CD4-positive, alpha-beta T cell treated with Interleukin-6 at 100 ng/mL for 8 hours (primary cell): ENCODE results near the gene C9orf43.

Experiments
- DNase-seq: peaks from one replicate; pipeline ENCODE4 v3.0.0-alpha.2; 2020; ENCODE audit warnings: mixed read lengths, low spot score

The C9orf43 gene

DNA sequence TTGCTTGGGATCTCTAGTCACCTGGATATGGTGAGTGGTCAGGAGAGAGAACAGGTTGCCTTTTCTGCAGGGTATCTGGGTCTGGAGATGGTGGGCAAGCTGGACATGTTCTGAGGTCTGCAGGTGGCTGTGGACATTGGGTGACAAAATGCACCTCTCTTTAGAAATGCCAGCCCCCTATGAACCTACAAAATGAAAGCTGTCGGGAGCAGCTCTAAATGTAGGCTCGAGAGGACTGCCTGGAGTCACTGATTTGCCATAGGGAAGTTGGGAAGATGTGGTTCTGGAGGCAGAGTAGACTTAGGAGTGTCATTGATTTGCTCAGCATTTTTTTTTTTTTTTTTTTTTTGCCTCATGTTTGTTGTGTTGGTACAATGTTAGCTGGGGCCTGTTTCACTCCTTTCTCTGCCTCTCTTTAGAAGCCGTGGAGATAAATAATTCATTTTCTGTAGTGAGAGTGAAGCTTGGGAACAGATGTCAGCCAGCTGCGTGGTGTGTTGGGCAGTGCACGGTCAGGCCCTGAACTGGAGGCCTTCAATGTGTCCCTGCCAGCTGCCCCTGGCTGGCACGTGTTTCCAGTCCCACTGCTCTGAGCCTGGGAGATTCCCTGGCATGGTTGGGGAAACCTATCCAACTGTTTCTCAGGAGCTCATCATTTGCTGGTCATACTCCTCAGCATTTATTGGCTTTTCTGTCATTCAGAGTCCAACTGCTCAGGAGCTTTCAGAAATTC lies 58.3 kb downstream of the C9orf43 start:
- no peak for DNase-seq

DNA sequence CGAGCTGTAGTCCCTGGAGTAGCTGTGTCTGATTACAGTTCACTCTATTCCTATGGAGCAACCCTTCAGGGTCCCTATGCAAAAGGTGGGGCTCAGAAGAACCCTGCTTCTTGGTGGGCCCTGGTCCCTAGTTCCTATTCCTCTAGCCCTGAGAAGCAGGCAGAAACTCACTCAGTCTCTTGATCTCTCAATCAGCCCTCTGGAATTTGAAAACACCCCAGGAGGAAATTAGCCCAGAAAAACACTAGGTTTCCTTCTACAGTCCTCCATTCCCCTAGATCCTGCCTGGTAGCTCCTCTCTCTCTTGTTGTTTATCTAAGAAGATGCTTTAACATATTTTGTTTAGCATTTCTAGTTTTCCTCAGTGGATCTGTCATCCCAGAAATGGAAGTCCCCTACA lies 60.6 kb downstream of the C9orf43 start:
- no peak for DNase-seq

DNA sequence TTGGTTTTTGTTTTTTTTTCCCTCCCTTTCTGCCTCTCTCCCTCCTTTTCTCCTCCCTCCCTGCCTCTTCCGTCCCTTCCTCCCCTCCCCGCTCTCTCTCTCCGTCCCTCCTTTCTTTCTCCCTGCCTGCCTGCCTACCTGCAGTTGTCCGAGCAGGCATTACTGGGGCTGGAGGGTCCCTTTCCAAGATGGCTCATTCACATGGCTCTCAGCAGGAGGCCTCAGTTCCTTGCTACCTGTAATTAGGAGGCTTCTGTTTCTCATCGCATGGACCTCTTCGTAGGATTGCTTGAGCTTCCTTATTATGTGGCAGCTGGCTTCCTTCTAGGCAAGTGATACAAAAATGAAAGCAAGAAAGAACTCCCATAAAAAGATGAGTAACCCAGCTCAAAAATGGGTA lies 61.0 kb downstream of the C9orf43 start:
- DNase-seq, result no peak

DNA sequence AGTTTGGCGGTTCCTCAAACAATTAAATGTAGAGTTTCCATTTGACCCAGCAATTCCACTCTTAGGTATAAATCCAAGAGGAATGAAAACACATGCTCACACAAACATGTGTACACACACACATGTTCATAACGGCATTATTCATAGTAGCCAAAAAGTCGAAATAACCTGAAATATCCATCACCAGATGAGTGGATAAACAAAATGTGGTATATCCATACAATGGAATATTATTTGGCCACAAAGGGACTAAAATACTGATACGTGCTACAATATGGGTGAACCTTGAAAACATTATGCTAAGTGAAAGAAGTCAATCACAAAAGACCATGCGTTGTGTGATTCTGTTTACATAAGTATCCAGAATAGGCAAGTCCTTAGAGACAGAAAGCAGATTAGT lies 61.7 kb downstream of the C9orf43 start:
- DNase-seq, result no peak

DNA sequence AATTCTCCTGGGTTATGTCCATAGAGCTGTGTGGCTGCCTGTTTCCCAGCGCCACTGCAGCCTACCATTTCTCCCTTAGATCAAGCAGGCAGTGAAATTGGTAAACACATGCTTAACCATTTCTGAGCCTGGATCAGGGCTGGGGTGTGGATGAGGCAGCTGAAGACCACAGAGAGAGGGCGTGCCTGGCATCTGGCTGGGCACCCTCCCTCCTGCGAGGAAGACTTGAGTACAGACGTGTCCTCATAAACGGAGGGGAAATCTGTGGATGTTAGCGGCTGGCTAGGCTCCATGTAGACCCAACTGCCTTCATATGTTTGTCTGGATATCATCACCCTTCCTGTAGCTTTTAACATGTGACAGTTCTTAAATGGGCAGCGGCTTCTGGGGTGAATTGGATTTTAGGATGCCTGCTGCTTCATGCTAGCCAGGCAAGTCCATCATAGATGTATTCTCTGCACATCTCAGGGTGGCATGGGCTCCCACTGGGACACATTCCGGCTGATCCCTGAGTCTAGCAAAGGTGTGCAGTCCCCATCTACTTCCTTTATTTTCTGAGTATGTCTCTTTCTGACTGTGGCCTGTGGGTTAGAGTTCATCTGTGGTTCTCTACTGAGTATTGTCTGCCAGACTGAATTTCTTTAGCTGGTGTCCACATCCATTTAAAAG lies 63.9 kb downstream of the C9orf43 start:
- no peak for DNase-seq

DNA sequence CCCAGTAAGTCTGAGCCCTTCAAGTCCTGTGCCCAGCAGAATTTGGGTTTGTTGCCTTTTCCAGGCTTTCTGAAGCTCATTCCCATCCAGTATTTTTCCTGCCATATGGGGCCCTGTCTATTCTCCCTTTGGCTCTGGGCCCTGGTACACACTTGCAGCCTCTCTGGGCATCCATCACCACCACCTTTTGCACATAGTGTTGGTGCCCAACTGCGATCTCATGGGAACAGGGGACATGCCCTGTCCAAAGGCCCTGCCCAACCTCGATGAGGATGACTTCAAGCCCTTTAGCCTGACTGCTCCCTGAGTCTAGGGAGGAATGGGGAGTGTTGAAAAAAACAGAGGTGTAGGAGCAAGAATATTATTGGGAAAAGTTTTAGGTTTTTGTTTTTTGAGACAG lies 64.5 kb downstream of the C9orf43 start:
- no peak for DNase-seq

DNA sequence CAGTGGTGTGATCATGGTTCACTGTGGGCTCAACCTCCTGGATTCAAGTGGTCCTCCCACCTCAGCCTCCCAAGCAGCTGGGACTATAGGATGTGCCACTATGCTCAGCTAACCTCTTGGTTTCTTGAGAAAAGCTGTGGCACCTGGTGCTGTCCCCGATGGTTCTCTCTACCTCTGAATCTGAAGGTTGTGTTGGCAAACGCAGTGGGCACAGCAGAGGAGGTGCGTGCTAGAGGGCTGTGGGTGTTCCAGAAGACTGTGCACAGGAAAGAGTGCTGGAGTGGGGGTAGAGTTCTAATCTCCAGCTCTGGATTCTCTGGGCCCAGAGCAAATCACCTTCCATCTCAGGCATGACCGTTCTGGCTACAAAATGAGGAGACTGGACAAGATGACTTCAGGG lies 65.4 kb downstream of the C9orf43 start:
- DNase-seq, result no peak

DNA sequence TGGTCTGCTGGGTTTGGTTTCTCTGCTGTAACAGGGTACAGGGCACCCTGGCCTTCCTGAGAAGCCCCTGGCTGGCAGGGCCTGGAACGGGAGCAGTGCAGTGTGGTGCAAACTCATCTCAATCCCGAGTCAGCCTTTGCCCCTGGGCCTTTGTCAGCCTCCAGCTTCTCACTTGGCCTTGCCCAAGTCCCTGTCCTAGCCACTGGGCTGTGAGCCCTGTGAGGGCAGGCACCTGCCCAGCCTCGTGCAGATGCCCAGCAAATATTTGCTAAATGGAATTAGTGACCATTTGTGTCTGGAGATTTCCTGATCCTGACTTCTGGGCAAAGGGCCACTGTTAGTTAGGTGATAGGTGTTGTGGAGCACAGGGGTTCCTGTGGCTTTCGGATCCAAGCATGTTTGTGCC lies 66.0 kb downstream of the C9orf43 start:
- no peak for DNase-seq

DNA sequence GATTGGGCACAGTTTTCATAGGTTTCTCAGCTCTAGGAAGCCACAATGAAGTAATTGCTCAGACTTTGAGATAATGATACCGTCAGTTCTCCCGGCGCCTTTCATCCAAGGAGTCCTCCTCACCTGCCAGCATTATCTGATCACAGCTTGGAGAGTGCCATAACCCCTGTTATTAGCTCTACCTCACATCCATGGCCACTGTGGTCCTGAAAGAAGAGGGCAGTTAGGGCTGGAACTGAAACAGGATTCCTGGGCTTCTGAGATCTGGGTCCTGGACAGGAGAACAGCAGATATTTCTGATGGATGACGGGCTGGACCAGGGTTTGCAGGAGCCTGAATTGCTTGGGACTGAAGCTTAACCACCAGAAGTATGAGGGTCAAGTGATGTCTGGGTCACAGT lies 66.5 kb downstream of the C9orf43 start:
- DNase-seq, result no peak

DNA sequence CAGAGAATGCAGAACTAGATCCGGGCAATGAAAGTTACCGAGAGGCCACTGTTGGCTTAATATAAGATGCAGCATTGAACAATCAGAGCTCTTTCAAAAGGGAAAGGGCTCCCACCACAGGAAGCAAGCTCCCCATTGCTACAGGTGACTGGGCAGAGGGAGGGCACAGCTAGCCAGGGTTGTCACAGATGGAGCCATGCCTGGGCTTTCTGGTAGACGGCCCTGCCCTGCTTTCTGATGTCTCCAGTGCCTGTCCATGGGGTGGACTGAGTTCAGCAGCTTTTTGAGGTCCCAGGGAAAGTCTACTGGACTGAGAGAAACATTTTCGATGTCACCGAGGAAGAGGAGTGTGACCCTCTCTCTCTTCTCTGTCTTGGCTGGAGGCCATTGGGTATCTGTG lies 67.1 kb downstream of the C9orf43 start:
- no peak for DNase-seq

DNA sequence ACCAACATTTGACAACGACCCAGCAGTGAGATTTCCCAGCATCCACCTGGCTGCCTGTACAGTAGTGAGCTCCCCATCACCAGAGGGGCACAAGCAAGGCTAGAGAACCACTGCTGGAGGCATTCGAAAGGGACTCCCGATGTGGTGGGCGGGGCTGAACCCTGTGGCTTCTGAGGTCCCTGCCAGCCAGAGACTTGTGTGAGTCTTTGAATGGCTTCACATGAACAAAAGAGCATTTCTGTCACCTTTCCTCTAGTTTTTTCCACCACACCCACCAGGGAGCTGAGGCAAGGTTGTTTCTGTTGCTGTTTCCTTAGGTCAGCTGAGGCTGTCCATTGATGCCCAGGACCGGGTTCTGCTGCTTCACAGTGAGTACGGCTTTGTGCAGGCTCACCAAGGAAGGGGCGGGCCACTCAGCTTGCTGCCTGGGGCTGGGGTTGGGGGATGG lies 68.7 kb downstream of the C9orf43 start:
- DNase-seq, result no peak
